Calu3 (cell line): Measurements from ENCODE around the gene HDHD3. TPM values are rescaled to one million over a fixed set of nuclear protein-coding genes. Genes with fewer than 3 reads are reported as not detected.
A peak's percentile ranks its signal among the peaks of the same experiment; 100 is the strongest.

ENCODE experiments used
- BruUV-seq: library from RNA; stranded (reverse); fragments of 400-500 nt; replicated peaks from 2 replicates; lab custom pipeline; 2021; lab: Mats Ljungman, UMichigan
- CTCF ChIA-PET: fragments of 300-600 bp; sonication (Branson Sonifier 250); formaldehyde crosslinking; loops from one replicate; lab custom pipeline; 2022; ENCODE audit warnings: antibody characterized with exemption; lab: Charles Lee
- DNase-seq: peaks from one replicate; pipeline ENCODE4 v3.0.0; 2022
- H3K27ac Mint-ChIP-seq: one replicate; pipeline ENCODE4 v1.8.0; 2022; ENCODE audit warnings: mixed read lengths; ENCODE audit not compliant: unreplicated experiment
- H3K27me3 Mint-ChIP-seq: one replicate; pipeline ENCODE4 v1.8.0; 2022; ENCODE audit warnings: mixed read lengths; ENCODE audit not compliant: unreplicated experiment
- H3K36me3 Mint-ChIP-seq: one replicate; pipeline ENCODE4 v1.8.0; 2022; ENCODE audit warnings: mild to moderate bottlenecking, moderate library complexity, mixed read lengths; ENCODE audit not compliant: insufficient read depth, unreplicated experiment
- H3K4me1 Mint-ChIP-seq: one replicate; pipeline ENCODE4 v1.8.0; 2022; ENCODE audit warnings: mild to moderate bottlenecking, low read depth, mixed read lengths; ENCODE audit not compliant: unreplicated experiment
- H3K4me3 Mint-ChIP-seq: one replicate; pipeline ENCODE4 v1.8.0; 2022; ENCODE audit warnings: mild to moderate bottlenecking, low read depth, moderate library complexity, mixed read lengths; ENCODE audit not compliant: unreplicated experiment
- H3K9me3 Mint-ChIP-seq: one replicate; pipeline ENCODE4 v1.8.0; 2022; ENCODE audit warnings: low read depth, mixed read lengths; ENCODE audit not compliant: unreplicated experiment
- CTCF ChIP-seq: fragments of 200-600 bp; IDR thresholded peaks from one replicate; pipeline ENCODE4 v1.8.0; 2022; ENCODE audit warnings: antibody characterized with exemption; ENCODE audit not compliant: unreplicated experiment
- intact Hi-C: fragments of 100-400 bp; cut with micrococcal nuclease; formaldehyde crosslinking; loops from one replicate; pipeline ENCODE4 v1.10.0; 2022; ENCODE audit not compliant: unreplicated experiment
- total RNA-seq: library from RNA; stranded (reverse); gene quantifications from 2 replicates; pipeline ENCODE4 v1.2.3, GENCODE V29; 2022

Gene HDHD3
- total RNA-seq, 1 experiment from 2014 or later, result 30.8 TPM

GRCh38 chr9:113343732-113344231 lies 33.0 kb downstream of the HDHD3 start:
- H3K27ac Mint-ChIP-seq, result no peak overlapping the region

GRCh38 chr9:113341712-113342410 lies 34.9 kb downstream of the HDHD3 start:
- H3K27me3 Mint-ChIP-seq, result no peaks in the 10 kb centered on the region
- intact Hi-C loops, result loop anchor here (5.0 kb wide), 2 partner anchors 45 to 60 kb away; partner anchors contain the start of gene ALAD
- H3K9me3 Mint-ChIP-seq, result no peaks in the 10 kb centered on the region
- TF ChIP-seq CTCF, result no peak
- DNase-seq, result peak; percentile 69
- CTCF ChIA-PET, result interaction anchor here (0.8 to 1.3 kb wide), 2 partner anchors 24 to 59 kb away, joined by 3 to 6 read pairs; partner anchors contain the start of gene ALAD
- peak overlapping the region; percentile 86 for H3K27ac Mint-ChIP-seq
- peak overlapping the region; percentile 25 for H3K4me3 Mint-ChIP-seq
- BruUV-seq, result no TSS peak
- peaks cover 44% of the 10 kb centered on the region for H3K4me1 Mint-ChIP-seq
- H3K36me3 Mint-ChIP-seq, result peaks cover 21% of the 10 kb centered on the region

More at GRCh38 chr9:113343732-113344231, 33.0 kb downstream of the HDHD3 start:
- no peaks in the 10 kb centered on the region for H3K27me3 Mint-ChIP-seq
- CTCF ChIA-PET, result no interaction called here
- H3K36me3 Mint-ChIP-seq, result peaks cover 21% of the 10 kb centered on the region
- peaks cover 42% of the 10 kb centered on the region for H3K4me1 Mint-ChIP-seq
- TF ChIP-seq CTCF, result no peak
- no TSS peak for BruUV-seq
- H3K4me3 Mint-ChIP-seq, result no peak overlapping the region
- DNase-seq, result peak; percentile 25
- intact Hi-C loops, result loop anchor here (5.0 kb wide), 2 partner anchors 44 to 59 kb away; partner anchors contain the start of gene ALAD
- H3K9me3 Mint-ChIP-seq, result no peaks in the 10 kb centered on the region

GRCh38 chr9:113340011-113340699 lies 36.6 kb downstream of the HDHD3 start, which contains the start of gene WDR31:
TSS of gene WDR31 (minus strand) at chr9:113340275. CDS start at chr9:113332022, 8,253 bp downstream.
- TF ChIP-seq CTCF, result no peak
- peak; percentile 88 for DNase-seq
- Mint-ChIP-seq H3K27ac (peak within 1 kb of the TSS; percentile 76), H3K4me3 (peak within 1 kb of the TSS; percentile 76), H3K4me1 (peaks cover 39% of the 10 kb centered on the region), H3K9me3 (no peaks in the 10 kb centered on the region), H3K36me3 (peaks cover 21% of the 10 kb centered on the region), H3K27me3 (no peaks in the 10 kb centered on the region)
- BruUV-seq, result no TSS peak
- intact Hi-C loops, result loop anchor here (5.0 kb wide), 2 partner anchors 47 to 62 kb away; partner anchors contain the start of gene ALAD
- CTCF ChIA-PET, result interaction anchor here (1.3 kb wide), 1 partner anchor 61 kb away, joined by 3 read pairs; the partner anchor contains the start of gene ALAD

- intact Hi-C loops, result no loop called here
- no peak overlapping the region for H3K4me3 Mint-ChIP-seq
- peaks cover 21% of the 10 kb centered on the region for H3K36me3 Mint-ChIP-seq
- H3K27me3 Mint-ChIP-seq, result no peaks in the 10 kb centered on the region
- no TSS peak for BruUV-seq
- H3K9me3 Mint-ChIP-seq, result no peaks in the 10 kb centered on the region
- no peak for DNase-seq
- no peak for TF ChIP-seq CTCF
- CTCF ChIA-PET, result no interaction called here
- no peak overlapping the region for H3K27ac Mint-ChIP-seq
- peaks cover 25% of the 10 kb centered on the region for H3K4me1 Mint-ChIP-seq
Measured at GRCh38 chr9:113337714-113338113, 39.1 kb downstream of the HDHD3 start.
